Measurements from ENCODE around the gene SERPINA9.
"Not testable (repeated sequence)": the region's sequence is repeated elsewhere in the genome, so short reads cannot be mapped to it uniquely, and the experiment has no call there.

SERPINA9 gene

DNA sequence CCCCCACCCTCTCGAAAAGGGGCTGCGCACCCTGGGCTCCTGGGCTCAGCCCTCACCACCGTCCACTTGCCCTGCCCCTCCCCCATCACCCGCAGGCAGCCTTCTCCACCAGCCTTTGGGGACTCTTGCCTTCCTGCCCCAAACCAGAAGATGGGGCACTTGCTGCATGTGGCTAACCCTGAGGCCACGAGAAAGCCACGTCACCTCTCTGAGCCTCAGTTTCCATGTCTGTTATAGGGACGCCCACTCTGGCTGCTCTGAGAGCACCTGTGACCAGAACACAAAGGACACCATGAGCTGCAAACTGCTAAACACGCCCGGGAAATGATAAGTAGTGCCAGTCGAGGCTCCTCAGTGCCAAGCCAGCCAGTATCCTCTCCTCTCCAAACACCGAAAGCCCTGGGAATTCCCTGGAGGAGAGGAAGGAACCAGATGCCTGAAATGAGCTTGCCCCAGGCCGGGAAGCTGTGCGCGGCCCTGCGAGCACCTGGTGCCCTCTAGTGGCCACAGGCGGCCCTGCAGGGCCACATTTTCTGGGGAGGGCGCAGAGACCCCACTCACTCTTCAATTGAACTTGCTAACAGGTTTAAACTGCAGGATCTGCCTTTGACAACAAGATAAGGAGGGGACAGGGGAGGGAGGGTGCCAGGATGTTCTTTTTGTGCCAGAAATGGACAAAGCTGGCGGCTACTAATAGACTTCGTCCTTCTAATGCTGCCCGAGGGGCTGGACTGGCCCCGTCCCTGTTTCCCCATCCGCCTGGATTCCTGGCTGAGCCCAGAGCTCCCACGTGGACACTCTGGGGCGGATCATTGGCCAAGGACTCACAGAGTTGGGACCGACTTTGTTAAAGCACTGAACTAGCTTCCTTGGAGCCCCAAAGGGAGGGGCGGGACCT, 10.2 kb upstream of the SERPINA9 start:
- DNase-seq: peak; percentile 88

DNA sequence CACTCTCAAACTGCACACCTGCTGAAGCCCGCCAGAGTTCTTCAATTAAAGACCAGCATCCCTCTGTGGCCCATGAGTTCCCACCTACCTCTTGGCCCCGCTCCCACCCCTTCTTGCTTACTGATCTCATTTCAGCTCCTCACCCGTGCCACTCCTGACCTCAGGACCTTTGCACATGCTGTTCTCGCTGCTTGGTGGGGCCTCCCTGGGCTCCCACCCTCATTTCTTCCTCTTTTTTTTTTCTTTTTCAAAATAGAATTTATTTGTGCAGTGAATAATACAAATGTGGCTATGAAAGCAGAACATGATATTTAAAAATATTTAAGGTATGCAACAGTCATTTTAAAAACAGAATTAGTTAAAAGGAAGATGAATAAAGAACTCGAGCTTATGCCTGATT, 8.5 kb upstream of the SERPINA9 start:
- no peak for DNase-seq

DNA sequence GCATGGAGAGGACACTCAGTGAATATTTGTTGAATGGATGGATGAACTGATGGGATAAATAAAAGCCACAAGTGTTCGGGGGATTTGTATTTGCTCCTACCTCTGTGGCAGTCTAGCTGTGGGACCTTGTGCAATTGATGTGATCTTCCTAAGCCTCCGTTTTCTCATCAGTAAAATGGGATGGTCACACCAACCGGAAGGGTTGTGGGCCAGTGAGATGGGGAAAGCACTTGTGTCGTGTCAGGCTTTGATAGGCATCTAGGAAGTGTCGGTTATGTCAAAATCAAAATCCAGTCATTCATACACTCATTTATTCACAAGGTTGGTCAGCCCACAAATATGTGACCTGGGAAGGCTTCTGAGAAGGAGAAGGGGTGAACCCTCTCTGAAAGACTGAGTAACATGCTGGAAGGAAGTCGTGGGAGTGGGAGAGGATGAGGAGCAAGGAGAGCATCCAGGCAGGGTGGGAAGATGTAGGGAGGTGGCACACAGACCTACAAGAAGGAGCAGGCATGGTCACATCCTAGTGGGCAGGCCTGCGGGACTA, 7.8 kb upstream of the SERPINA9 start:
- DNase-seq: no peak

DNA sequence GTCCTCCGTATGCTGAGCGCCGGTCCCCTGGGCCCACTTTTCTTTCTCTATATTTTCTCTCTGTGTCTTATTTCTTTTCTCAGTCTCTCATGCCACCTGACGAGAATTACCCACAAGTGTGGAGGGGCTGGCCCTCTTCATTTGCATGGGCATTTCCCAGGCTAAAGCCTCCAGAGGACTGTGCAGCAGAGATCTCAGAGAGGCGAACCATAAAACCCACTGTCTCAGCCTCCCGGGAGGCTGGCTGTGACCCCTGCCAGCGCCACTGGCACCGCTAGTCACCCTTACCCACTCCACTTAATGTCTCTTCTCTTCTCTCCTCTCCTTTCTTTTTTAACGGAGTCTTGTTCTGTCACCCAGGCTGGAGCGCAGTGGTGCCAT, 7.1 kb upstream of the SERPINA9 start:
- no peak for DNase-seq

DNA sequence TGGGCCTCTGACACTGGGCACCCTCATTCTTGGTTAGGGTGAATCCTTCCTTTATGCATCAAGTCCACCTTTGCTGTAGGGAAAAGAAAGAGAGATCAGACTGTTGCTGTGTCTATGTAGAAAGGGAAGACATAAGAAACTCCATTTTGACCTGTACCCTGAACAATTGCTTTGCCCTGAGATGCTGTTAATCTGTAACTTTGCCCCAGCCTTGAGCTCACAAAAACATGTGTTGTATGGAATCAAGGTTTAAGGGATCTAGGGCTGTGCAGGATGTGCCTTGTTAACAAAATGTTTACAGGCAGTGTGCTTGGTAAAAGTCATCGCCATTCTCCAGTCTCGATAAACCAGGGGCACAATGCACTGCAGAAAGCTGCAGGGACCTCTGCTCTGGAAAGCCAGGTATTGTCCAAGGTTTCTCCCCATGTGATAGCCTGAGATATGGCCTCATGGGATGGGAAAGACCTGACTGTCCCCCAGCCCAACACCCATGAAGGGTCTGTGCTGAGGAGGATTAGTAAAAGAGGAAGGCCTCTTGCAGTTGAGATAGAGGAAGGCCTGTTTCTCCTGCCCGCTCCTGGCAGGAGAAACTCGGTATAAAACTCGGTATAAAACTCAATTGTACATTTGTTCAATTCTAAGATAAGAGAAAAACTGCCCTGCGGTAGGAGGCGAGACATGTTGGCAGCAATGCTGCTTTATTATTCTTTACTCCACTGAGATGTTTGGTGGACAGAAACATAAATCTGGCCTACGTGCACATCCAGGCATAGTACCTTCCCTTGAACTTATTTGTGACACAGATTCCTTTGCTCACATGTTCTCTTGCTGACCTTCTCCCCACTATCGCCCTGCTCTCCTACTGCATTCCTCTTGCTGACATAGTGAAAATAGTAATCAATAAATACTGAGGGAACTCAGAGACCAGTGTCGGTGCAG, 6.4 kb upstream of the SERPINA9 start:
- not testable (repeated sequence) for DNase-seq

DNA sequence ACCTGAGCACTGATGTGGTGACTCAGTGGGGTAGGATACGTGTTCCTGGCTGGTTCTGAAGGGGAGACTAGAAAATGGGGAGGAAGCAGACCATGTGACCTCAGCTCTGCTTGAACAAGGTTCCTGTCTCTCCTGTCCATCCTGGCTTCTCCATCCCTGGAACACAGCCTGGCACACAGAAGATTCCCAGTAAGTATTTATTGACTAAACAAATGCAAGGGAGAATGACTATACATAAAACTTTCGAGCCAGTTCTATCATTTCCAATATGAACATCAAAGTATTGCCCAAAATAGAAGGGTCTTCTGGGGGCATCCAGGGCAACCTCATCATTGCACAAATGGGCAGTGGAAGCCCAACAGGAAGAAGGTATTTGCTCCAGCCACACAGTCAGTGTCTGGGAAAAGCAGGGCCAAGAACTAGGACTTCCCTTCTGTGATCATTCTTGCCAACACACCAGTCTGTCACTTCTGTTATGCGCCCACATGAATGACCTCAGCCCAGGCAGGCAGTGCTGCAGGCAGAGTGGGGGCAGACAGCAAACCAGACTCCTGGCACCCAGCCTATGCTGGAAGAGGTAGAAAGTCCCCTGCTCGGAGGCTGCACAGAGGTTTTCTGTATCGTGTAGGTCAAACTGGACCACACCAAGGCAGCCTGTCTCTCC, 5.6 kb upstream of the SERPINA9 start:
- DNase-seq: no peak

DNA sequence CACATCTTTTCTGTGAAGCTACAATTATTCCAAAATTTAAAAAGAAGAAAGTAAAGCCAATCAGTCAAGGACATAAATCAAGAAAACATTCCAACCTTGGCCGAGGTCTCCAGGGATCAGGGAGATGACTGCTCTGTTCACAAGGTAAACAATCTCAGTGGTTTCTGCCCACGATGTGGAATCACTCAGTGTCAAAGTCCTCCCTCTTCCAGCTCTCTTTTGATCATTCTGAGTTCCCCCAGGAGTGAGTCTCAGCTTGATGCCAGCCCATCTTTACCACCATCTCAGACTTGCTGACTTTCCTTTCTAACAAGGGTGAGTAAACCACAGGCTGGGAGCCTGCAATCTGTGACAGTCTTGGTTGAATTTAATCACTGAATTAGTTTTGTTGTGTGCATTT, 4.8 kb upstream of the SERPINA9 start:
- no peak for DNase-seq

DNA sequence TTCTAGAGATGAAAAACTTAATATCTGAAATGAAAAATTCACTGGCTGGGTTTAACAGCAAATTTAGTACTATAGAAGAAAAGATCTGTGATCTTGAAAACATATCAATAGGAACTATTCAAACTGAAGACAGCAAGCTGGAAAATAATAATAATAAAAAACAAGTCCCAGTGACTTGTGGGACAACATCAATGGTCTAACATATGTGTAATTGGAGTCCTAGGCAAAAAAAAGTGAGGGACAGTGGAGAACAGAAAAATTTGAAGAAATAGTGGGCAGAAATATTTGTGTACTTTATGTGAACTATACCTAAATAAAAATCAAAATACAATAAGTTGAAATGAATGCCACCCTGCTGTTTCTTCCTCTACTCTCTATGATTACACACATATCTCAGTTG, 2.4 kb upstream of the SERPINA9 start:
- DNase-seq: no peak

DNA sequence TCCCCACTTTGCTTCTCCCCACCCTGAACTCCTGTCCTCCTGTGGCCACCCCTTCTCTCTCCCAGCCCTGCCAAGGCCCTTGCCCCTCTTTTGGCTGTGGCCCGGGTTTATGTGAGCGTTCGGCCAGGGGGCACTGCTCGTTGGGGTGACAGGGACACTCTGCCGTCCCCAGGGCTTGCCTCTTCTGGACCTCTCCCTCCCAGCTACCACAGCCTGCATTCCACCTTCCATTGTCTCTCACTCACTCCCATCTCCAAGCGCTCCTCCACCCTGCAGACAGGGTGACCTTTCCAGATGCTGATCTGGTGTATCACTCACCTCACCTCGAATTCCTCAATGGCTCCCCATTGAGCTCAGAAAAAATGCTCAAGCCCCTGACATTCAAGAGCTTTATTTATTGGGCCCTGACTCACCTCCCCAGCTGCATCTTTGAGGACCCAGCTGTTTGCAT, 1.4 kb downstream of the SERPINA9 start:
- DNase-seq: no peak

DNA sequence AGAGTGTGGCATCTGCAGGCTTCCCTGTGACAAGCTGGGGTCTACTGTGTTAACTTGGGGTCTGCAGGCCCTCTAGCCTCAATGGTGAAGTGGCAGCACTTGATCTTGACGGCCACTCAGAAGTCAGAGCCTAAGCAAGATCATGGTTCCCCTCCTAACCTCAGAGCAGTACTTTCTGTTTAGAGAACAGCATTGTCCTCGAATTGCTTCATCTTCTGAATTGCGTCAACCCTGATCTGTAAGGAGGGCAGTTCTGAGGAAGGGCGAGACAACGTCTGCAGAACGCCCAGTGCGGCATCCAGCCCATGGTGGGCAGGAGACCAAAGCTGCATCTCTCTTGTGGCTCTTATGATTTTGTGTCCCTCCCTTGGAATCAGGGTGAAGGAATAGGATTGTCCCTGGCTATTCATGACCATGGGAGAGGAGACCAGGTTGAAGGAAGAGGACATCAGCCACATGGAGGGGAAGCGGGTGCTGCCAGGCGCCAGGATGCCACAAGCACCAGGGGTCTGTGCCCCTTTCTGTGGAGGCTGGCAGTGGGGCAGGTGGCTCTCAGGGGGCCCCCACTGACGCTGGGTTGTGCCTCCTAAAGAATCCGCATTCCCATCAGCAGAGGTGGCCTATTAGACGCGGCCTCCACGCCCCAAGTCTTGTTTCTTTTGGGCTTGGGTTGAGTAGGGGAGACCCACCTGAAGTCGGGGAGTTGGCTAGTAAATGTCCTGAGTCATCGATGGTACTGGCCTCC, 2.2 kb downstream of the SERPINA9 start:
- no peak for DNase-seq

DNA sequence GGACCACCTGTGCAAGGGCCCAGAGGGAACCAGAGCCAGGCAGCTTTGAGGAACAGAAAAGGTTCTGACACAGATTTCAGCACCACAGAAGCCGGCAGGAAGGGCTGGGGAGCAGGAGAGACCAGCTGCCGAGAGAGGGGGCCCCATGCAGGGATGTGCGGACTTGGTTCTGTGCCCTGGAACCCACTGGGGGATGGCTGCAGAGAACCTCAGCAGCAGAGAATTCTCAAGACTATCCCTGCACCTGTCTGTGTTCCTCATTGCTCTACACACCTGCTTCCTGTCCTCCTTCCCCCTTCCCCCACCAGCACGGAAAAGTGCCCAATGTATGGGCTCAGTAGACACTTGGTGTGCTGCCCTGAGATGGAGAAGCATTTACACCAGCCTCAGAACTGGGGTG, 3.2 kb downstream of the SERPINA9 start:
- DNase-seq: no peak

DNA sequence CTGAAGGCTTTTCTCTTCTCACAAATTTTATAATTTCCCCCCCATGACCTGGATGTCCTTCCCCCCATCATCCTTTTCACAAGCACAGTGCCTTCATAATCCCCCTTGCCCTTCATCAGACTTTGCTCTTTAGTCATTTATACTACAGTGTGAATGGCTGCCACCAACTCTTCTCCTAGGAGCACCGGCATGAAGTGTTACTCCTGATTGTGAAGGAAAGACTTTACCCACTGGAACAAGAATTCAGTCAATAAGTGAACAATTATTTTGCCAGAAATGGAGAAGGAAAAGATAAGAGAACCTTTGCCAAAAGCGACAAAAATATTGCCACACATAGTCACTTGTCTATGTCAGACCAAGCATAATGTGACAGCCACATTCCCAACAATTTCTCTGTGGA, 5.0 kb downstream of the SERPINA9 start:
- DNase-seq: no peak

DNA sequence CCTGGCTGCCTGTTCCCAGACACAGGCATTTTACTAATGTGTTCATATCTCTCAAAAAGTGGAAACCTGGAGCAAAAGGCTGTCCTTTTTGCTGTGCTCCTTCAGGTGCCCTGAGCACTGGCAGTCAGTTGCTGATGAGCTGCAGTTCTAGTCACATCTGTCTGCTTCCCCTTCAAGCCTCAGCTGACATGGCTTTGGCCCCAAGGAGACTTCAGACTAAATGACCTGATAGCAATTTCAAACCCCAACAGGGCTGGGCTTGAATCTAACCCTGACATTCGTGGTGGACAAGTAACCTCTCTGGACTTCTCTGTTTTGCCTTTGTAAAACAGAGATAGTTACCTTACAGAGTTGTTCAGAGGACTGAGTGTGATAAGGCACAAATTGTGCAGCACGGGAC, 5.7 kb downstream of the SERPINA9 start:
- no peak for DNase-seq

DNA sequence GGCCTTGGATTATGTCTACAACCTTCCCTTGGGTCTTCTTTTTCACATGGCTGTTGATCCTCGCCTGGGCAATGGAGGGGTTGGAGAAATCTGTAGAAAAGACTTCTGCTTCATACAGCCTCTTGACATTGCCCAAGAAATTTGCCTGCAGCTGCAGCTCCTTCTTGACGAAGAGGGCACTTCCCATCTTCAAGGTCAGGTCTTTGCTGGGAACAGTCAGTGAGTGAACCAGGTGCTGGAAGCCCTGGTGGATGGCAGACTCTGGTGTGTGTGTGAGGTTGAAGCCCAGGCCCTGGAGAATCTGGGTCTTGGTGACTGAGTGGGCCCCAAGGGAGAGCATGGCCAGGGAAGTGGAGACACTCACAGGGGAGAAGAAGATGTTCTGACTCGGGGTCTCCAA, 6.7 kb downstream of the SERPINA9 start:
- no peak for DNase-seq

DNA sequence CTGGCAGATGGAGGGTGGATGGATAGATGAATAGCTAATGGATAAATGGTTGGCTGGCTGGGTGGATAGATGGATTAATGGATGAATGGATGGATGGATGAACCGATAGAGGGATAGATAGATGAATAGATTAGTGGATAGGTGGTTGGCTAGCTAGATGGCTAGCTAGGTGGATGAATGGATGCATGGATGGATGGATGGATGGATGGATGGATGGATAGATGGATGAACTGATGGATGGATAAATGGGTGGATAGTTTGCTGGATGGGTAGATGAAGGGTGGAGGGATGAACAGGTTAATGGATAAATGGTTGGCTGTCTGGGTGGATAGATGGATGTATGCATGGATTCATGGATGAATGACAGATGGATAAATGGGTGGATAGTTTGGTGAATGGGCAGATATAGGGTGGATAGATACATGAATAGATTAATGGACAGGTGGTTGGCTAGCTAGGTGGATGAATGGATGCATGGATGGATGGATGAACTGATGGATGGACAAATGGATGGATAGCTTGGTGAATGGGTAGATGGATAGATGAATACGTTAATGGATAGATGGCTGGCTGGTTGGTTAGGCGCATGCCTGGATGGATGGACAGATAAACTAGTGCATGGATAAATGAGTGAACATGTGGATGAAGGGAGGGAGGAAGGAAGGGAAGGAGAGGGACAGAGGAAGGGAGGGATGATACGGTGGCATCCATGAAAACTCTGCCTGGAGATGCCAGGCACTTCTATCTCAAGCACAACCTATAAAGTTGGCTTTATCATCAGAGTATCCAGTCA, 8.1 kb downstream of the SERPINA9 start:
- DNase-seq: no peak

DNA sequence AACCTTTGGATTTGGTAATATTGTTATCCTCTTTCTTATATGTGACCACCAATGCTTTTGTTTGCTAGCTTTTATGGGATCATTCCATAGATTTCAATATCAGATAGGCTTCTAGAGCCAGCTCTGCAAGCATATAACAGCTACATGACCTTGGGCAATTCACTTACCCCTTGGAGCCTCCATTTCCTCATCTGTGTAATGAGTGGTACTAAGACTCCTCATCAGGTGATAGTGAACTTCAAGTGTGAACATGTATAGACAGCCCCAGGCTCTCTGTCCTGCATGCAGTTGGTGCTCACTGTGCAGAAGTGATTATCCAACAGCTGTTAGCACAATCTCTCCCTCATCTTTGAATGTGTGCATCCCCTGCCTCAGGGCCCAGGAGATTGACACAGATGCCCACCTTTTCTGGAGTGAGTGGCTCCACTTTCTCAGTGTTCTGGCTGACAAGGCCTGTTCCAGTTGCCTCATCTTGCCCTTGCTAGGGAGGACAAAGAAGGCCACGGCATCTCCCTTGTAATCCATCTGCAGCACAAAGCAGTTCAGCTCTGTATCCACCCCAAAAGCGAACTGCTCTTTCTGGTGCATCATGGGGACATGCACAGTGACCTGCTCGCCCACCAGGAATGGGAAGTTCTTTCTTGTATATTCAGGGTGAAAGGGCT, 9.2 kb downstream of the SERPINA9 start:
- no peak for DNase-seq

DNA sequence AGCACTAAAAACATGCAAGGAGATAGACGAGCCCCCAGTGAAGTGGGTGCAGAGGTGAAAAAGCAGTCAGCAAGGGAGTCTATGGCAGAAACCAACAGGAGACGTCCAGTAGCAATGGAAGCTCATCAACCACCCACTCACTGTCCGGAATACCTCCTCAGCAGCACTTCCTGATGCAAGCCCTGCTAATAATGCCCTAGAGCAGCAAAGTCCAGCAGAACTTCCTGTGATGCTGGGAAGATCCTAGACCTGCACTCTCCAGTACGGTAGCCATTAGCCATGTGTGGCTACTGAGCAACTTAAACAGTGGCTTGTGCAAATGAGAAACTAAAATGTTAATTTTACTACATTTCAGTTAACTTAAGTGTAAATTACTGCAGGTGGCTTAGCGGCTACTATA, 11.0 kb downstream of the SERPINA9 start:
- no peak for DNase-seq

DNA sequence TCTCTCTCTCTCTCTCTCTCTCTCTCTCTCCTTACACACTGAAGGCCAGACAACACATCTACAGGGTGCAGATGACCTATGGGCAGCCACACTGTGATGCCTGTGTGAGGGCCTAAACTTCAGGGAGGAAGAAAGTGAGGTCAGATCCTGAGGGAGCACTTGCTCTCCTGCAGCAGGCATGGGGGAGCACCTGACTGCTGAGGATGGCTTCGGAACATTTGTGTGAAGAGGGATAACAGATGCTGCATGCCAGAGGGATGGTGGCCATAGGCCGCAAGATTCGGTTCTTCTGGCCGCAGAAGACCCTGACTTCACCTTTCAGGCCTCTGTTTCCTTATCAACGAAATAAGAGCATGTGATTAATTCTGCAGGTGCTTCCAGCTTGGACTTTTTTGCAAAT, 11.7 kb downstream of the SERPINA9 start:
- no peak for DNase-seq

DNA sequence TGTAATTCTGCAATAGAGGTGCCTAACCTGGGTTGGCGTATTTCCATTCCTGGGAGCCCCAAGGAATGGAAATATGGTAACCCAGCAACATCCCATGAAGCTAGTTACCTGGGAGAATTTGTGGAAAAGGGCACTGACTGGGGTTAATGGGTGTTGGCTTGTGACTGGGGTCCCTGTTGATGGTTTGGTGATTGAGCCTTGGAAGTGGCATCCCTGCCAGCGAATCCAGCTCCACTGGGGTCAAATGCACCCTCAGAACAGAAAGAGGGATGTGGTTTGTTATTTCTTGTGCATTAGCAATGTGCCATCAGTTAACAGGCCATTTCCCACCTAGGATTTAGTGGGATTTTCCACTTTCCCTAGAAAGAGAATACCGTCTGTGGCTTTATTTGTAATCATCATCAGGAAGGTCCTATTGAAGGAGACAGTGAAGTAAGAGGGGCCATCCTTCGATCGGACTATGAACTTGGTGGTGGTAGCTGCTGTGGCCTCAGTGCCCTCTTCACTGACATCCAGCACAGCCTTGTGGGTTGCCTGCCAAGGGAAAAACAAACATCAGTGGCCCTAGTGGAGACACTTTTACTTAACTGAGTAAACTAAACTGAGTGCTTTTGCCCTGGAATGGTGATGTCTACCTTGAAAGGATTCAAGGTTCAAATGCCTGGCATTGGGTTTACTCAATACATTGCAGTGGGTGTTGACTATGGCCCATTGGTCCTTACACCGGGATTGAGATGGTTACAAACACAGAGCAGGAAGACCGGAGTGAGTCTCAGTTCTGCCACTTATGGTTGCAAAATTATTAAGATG, 13.0 kb downstream of the SERPINA9 start:
- DNase-seq: no peak

DNA sequence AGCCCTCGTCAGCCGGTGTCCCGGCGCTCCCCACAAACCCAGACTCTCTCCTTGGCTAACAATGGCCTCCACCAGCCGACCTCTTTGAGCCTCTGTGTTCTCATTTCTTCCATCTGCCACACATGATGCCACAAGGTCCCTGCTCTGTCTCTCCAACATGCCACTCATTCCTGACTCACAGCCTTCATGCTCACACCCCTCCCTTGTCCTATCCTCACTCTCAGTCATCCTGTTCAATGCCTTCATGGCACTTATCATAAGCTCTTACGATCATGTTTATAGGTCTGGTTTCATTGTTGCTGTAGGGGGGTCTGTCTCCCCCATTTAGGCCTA, 13.8 kb downstream of the SERPINA9 start:
- DNase-seq: no peak

All from NCI-H1694 treated with DMSO at 0.1 percent for 48 hours (cell line).